ENCODE measurements around the gene PTGR3. TPM values are rescaled to one million over a fixed set of nuclear protein-coding genes. Genes with fewer than 3 reads are reported as not detected.

Gene PTGR3
- total RNA-seq, 5 donors from 2014 or later (not counting 1 experiment from before 2014, with no cell fraction given) = 32.8 to 44.1 (median 36.5) TPM

DNA sequence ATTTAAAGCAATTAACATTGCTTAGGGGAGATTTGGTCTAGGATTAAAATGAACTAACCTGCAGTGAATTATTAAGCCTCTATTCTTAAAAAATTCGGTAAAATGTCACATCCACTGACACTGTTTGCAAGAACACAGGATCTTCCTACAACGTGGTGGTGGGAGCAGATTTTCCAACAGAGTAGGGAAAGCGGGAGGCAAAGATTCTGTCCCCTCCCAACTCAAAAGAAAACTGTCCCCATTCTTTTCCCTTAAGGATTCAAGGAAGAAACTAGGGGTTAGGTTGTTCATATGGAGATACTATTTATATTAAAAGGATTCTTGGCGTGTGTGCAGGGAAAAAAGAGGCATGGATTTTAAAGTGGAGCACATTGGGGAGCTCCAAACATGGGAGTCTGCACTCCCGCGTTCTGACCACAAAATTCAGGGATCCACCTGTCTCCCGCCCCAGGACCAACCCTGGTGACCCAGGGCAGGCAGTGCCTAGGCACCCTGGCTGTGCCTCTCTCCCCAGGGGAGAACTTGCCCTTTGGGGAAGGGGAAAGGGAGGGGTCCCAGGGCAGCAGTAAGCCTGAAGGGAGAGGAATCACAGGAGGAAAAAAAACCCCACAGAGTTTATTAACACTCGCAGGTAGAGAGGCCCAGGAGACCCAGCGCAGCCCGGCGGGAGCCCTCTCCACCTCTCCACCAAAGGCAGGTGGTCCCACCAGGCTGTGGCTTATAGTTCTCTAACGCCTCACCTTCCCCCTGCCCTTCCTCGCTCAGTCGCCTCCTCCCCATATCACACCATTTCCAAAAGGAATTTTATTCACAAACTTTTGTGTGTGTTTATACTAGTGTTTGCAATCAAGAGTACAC lies 2.3 kb downstream of the PTGR3 start:
- H3K4me3 Mint-ChIP-seq = peak overlapping the region; percentile 88 to 100 (median 91)

DNA sequence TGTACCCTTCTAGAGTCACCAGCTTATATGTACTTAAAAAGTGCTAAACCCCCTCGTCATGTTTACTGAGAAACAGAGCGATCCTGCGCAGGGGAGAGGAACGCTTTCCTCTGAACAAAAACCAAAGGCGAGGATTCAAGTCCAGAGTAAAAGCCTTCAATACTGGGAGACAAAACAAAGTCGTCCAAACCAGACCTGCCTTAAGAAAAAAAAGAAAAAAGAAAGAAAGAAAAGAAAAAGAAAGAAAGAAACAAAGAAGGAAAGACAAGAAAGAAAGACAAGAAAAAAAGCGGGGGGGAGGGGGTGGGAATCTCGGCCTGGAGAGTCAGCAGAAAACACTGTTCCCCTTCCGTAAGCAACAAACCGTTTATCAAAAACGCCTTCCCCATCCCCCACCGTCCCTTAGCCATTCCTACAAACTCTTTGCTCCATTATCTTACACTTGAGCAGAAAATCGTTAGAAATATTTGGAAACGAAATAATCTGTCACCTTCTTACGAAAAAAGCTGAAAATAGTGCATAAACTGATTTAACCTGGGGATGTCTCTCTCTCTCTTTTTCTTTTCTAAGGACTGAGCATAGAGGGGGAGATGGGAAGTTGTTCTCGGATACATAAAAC lies 3.3 kb downstream of the PTGR3 start:
- WGBS (ENCODE audit: insufficient coverage) = 72% methylated on average over 4 of the region's 16 CpGs
- Mint-ChIP-seq H3K9me3 (no peaks in the 10 kb centered on the region), H3K36me3 (peaks cover 13% of the 10 kb centered on the region), H3K4me3 (peak overlapping the region; percentile 34 to 79 (median 67)), H3K4me1 (peaks cover 37 to 54% (median 44%) of the 10 kb centered on the region in 3 donors), H3K27ac (peak overlapping the region; percentile 61 to 68), H3K27me3 (no peaks in the 10 kb centered on the region)
- Histone ChIP-seq H3K27ac (ENCODE audit: low read length) (no peak overlapping the region), H3K27me3 (replicated peaks in 1 of 2; ENCODE audit: control insufficient read depth in 2 of 2, extremely low read depth in 1 of 2, insufficient read depth in 2 of 2, low read length in 1 of 2) (peaks cover 0 to 2% of the 10 kb centered on the region in 2 experiments), H3K4me1 (ENCODE audit: control insufficient read depth in 1 of 2, extremely low read depth in 1 of 2, insufficient read depth in 2 of 2, low read length in 2 of 2) (peaks cover 16 to 49% of the 10 kb centered on the region in 2 experiments), H3K4me3 (ENCODE audit: control insufficient read depth in 1 of 2, extremely low read depth in 1 of 2, low read length in 1 of 2) (peak overlapping the region in 1 of 2 donors; percentile 66), H3K36me3 (ENCODE audit: control insufficient read depth in 2 of 2, extremely low read depth in 1 of 2, insufficient read depth in 1 of 2, low read length in 1 of 2) (peaks cover 0 to 8% of the 10 kb centered on the region in 2 donors), H3K9me3 (no peaks in the 10 kb centered on the region)
- DNase-seq (no peak), ATAC-seq (replicated peaks in 1 of 4) (no peak)
- POLR2A ChIA-PET = interaction anchor here (0.6 to 1.0 kb wide), 2 partner anchors 10 to 710 kb away, joined by 3 to 7 read pairs; partner anchors contain the start of gene CNDP2 (in 1 of the 2)
- CTCF ChIA-PET = no interaction called here

More for the DNA sequence above, 2.3 kb downstream of the PTGR3 start:
- Mint-ChIP-seq H3K9me3 (no peaks in the 10 kb centered on the region), H3K27me3 (no peaks in the 10 kb centered on the region), H3K36me3 (peaks cover 3% of the 10 kb centered on the region), H3K4me1 (peaks cover 43 to 51% (median 43%) of the 10 kb centered on the region in 3 donors), H3K27ac (peak overlapping the region; percentile 4 to 93)
- Histone ChIP-seq H3K9me3 (no peaks in the 10 kb centered on the region), H3K4me3 (ENCODE audit: control insufficient read depth in 1 of 2, extremely low read depth in 1 of 2, low read length in 1 of 2) (peak overlapping the region in 1 of 2 donors; percentile 21), H3K4me1 (ENCODE audit: control insufficient read depth in 1 of 2, extremely low read depth in 1 of 2, insufficient read depth in 2 of 2, low read length in 2 of 2) (peaks cover 16 to 49% of the 10 kb centered on the region in 2 experiments), H3K27me3 (replicated peaks in 1 of 2; ENCODE audit: control insufficient read depth in 2 of 2, extremely low read depth in 1 of 2, insufficient read depth in 2 of 2, low read length in 1 of 2) (peaks cover 0 to 2% of the 10 kb centered on the region in 2 experiments), H3K27ac (ENCODE audit: low read length) (no peak overlapping the region), H3K36me3 (ENCODE audit: control insufficient read depth in 2 of 2, extremely low read depth in 1 of 2, insufficient read depth in 1 of 2, low read length in 1 of 2) (peaks cover 0 to 3% of the 10 kb centered on the region in 2 donors)
- WGBS (ENCODE audit: insufficient coverage) = 90% methylated on average over 4 of the region's 14 CpGs
- no peak for ATAC-seq (replicated peaks in 1 of 4)
- no peak for DNase-seq
- POLR2A ChIA-PET = interaction anchor here in 1 of 2 donors (0.5 to 1.0 kb wide), 3 partner anchors 9 to 1182 kb away, joined by 3 to 9 read pairs (median 7); no protein-coding TSS in a partner anchor
- CTCF ChIA-PET = no interaction called here

DNA sequence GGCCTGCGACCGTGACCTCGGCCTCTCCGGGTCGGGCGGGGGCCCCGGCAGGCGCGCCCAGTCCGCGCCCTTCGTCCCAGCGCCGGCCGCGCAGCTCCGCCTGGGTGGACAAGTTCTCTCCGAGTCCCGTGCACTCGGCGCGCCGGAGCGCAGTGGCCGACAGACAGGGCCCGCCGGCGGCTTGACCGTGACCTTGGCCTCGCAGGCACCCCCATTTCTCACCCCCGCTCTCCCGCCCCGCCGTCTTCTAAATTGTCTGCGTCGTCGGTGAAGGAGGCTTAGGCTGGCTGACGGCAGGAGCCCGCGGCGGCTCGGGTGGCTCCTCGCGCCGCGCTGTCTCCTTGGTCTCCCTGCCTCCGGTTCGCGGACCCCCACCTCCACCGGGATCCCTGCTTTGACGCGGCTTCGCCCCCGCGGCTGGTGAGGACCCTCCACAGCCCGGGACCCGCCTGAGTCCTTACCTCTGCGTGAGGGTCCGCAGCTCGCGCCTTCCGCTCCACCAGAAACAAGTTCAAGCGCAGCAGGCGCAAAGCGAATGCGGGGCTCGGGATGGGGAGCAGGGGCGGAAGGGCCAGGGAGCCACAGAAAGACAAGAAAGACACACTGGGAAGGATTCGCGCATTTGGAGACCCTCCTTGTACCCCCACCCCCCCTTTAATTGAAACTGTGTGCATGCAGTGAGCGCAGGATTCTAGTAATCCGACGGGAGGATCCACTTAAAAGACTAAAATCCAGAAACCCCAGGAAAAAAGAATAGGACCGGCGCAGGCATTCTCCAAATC lies 4.0 kb downstream of the PTGR3 start:
- H3K27ac ChIP-seq (ENCODE audit: low read length) = no peak overlapping the region
- WGBS (ENCODE audit: insufficient coverage) = 34% methylated on average over 66 of the region's 75 CpGs

DNA sequence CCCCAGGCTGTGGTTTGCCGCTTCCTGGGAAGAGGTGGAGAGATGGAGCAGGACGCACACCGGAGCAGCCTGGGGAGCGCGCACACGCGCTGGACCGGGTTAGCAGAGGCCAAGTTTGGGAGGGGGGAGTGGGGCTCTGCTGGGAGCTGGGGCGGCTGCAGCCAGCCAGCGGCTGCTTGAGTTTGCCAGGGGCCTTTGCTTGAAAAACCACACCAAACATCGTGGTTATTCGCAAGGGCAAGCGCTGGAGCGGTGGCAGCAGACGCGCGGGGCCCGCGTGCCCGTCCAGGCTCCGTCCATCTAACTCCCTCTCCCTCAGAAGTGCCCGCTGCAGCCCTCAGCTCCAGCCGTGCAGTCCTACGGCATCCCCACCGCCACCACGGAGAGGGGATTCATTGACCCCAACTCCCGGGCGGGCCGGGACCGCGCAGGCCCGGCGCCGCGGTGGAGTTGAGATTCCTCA lies 4.6 kb downstream of the PTGR3 start:
- H3K36me3 ChIP-seq (ENCODE audit: control insufficient read depth in 2 of 2, extremely low read depth in 1 of 2, insufficient read depth in 1 of 2, low read length in 1 of 2) = peaks cover 0 to 15% of the 10 kb centered on the region in 2 donors
- peaks cover 16 to 40% of the 10 kb centered on the region in 2 experiments for H3K4me1 ChIP-seq (ENCODE audit: control insufficient read depth in 1 of 2, extremely low read depth in 1 of 2, insufficient read depth in 2 of 2, low read length in 2 of 2)
- no peak for DNase-seq
- CTCF ChIA-PET = interaction anchor here in 1 of 2 donors (0.6 kb wide), 1 partner anchor 359 kb away, joined by 3 read pairs; no protein-coding TSS in a partner anchor
- H3K27ac Mint-ChIP-seq = no peak overlapping the region
- peaks cover 0 to 2% of the 10 kb centered on the region in 2 experiments for H3K27me3 ChIP-seq (replicated peaks in 1 of 2; ENCODE audit: control insufficient read depth in 2 of 2, extremely low read depth in 1 of 2, insufficient read depth in 2 of 2, low read length in 1 of 2)
- peak overlapping the region in 1 of 3 donors; percentile 79 for H3K4me3 Mint-ChIP-seq
- no peaks in the 10 kb centered on the region for H3K27me3 Mint-ChIP-seq
- no peaks in the 10 kb centered on the region for H3K9me3 ChIP-seq
- peaks cover 40 to 55% (median 42%) of the 10 kb centered on the region in 3 donors for H3K4me1 Mint-ChIP-seq
- H3K36me3 Mint-ChIP-seq = peaks cover 19% of the 10 kb centered on the region
- H3K27ac ChIP-seq (ENCODE audit: low read length) = no peak overlapping the region
- H3K4me3 ChIP-seq (ENCODE audit: control insufficient read depth in 1 of 2, extremely low read depth in 1 of 2, low read length in 1 of 2) = peak overlapping the region in 1 of 2 donors; percentile 66
- 70% methylated on average over 33 of the region's 35 CpGs for WGBS (ENCODE audit: insufficient coverage)
- POLR2A ChIA-PET = no interaction called here
- no peaks in the 10 kb centered on the region for H3K9me3 Mint-ChIP-seq
- ATAC-seq (replicated peaks in 1 of 4) = no peak

More for the DNA sequence above, 4.0 kb downstream of the PTGR3 start:
- H3K27ac Mint-ChIP-seq = peak overlapping the region; percentile 61 to 63
- peak overlapping the region; percentile 62 to 79 (median 67) for H3K4me3 Mint-ChIP-seq
- peaks cover 18% of the 10 kb centered on the region for H3K36me3 Mint-ChIP-seq
- DNase-seq (peak in 2 of 35 experiments; percentile 19 to 24), ATAC-seq (replicated peaks in 1 of 4) (no peak)
- no peaks in the 10 kb centered on the region for H3K9me3 ChIP-seq
- peaks cover 0 to 15% of the 10 kb centered on the region in 2 donors for H3K36me3 ChIP-seq (ENCODE audit: control insufficient read depth in 2 of 2, extremely low read depth in 1 of 2, insufficient read depth in 1 of 2, low read length in 1 of 2)
- peaks cover 16 to 45% of the 10 kb centered on the region in 2 experiments for H3K4me1 ChIP-seq (ENCODE audit: control insufficient read depth in 1 of 2, extremely low read depth in 1 of 2, insufficient read depth in 2 of 2, low read length in 2 of 2)
- ChIA-PET POLR2A (no interaction called here), CTCF (interaction anchor here in 1 of 2 donors (0.6 kb wide), 1 partner anchor 360 kb away, joined by 3 read pairs; no protein-coding TSS in a partner anchor)
- H3K4me1 Mint-ChIP-seq = peaks cover 34 to 52% (median 40%) of the 10 kb centered on the region in 3 donors
- peaks cover 0 to 2% of the 10 kb centered on the region in 2 experiments for H3K27me3 ChIP-seq (replicated peaks in 1 of 2; ENCODE audit: control insufficient read depth in 2 of 2, extremely low read depth in 1 of 2, insufficient read depth in 2 of 2, low read length in 1 of 2)
- H3K27me3 Mint-ChIP-seq = no peaks in the 10 kb centered on the region
- H3K4me3 ChIP-seq (ENCODE audit: control insufficient read depth in 1 of 2, extremely low read depth in 1 of 2, low read length in 1 of 2) = peak overlapping the region; percentile 4 to 66
- H3K9me3 Mint-ChIP-seq = no peaks in the 10 kb centered on the region

DNA sequence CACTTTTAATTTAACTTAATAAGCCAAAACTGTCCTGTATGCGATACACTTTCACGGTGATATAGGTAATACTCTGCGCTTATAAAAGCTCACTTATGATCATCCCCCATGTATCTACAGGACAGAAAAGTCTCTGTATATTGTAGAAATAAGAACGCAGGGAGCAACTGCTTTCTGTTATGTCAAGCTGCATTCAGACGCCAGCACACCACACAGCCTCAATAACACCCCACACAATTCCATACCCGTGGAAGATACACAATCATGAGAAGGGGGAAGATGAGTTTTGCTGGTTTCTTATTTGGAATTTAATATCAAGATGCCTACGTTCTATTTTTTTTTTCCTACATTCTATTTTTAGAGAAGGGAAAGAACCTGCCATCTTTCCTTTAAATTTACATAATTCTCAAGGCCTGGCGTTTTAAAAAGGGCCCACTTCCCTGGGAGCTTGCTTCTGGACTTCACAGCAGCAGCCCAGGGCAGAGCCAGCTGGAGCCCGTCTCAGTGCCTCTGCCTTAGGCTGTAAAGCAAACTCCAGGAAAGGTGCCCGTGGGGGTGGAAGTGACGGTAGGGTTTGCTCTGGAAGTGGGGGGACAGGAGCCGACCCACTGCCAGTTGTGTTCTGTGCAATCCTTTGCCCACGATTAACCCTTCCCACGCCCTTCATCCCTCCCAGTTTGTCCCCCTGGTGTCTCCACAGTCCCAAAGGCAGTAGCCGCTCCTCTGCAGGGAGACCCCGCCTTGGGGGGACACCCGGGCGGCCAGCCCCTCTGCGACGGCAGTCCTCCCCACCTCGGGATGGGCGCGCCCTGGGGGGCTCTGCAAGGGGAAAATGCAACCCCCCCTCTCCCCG lies 5.3 kb downstream of the PTGR3 start:
- no peaks in the 10 kb centered on the region for H3K27me3 Mint-ChIP-seq
- H3K9me3 Mint-ChIP-seq = no peaks in the 10 kb centered on the region
- peaks cover 0 to 2% of the 10 kb centered on the region in 2 experiments for H3K27me3 ChIP-seq (replicated peaks in 1 of 2; ENCODE audit: control insufficient read depth in 2 of 2, extremely low read depth in 1 of 2, insufficient read depth in 2 of 2, low read length in 1 of 2)
- 100% methylated on average over 1 of the region's 24 CpGs for WGBS (ENCODE audit: insufficient coverage)
- no peak overlapping the region for H3K27ac ChIP-seq (ENCODE audit: low read length)
- DNase-seq (no peak), ATAC-seq (replicated peaks in 1 of 4) (no peak)
- H3K27ac Mint-ChIP-seq = peak overlapping the region in 1 of 2 donors; percentile 63
- H3K4me1 ChIP-seq (ENCODE audit: control insufficient read depth in 1 of 2, extremely low read depth in 1 of 2, insufficient read depth in 2 of 2, low read length in 2 of 2) = peaks cover 16 to 40% of the 10 kb centered on the region in 2 experiments
- ChIA-PET POLR2A (no interaction called here), CTCF (no interaction called here)
- peak overlapping the region in 1 of 3 donors; percentile 15 for H3K4me3 Mint-ChIP-seq
- H3K9me3 ChIP-seq = no peaks in the 10 kb centered on the region
- H3K4me3 ChIP-seq (ENCODE audit: control insufficient read depth in 1 of 2, extremely low read depth in 1 of 2, low read length in 1 of 2) = no peak overlapping the region
- peaks cover 19% of the 10 kb centered on the region for H3K36me3 Mint-ChIP-seq
- peaks cover 40 to 59% (median 44%) of the 10 kb centered on the region in 3 donors for H3K4me1 Mint-ChIP-seq
- peaks cover 0 to 15% of the 10 kb centered on the region in 2 donors for H3K36me3 ChIP-seq (ENCODE audit: control insufficient read depth in 2 of 2, extremely low read depth in 1 of 2, insufficient read depth in 1 of 2, low read length in 1 of 2)
